GM23338 (cell line): ENCODE data around the gene CHSY1. TPM values are rescaled to one million over a fixed set of nuclear protein-coding genes. Genes with fewer than 3 reads are reported as not detected.
A peak's percentile ranks its signal among the peaks of the same experiment; 100 is the strongest.

Source experiments
- ATAC-seq: fragments of 200-7000 bp; cut with Tn5 transposase; 3 replicates; pipeline ENCODE4 v1.9.1; 2020
- DNase-seq: peaks from one replicate; pipeline ENCODE4 v3.0.0-alpha.2; 2015; ENCODE audit warnings: low spot score
- H2AFZ ChIP-seq: fragments of 200-600 bp; sonication (generic); 2 replicates; pipeline ENCODE4 v1.8.0; 2016; ENCODE audit warnings: antibody characterized with exemption, mild to moderate bottlenecking, moderate library complexity
- H3F3A ChIP-seq: fragments of 200-600 bp; sonication (generic); replicated peaks from 2 replicates; pipeline ENCODE4 v1.8.0; 2017; ENCODE audit warnings: antibody characterized with exemption, mixed run types, low read depth
- H3K27ac ChIP-seq: fragments of 200-600 bp; sonication (generic); 2 replicates; pipeline ENCODE4 v1.6.1; 2016; ENCODE audit warnings: low read depth
- H3K27me3 ChIP-seq: fragments of 200-600 bp; sonication (generic); 2 replicates; pipeline ENCODE4 v1.8.0; 2016; ENCODE audit warnings: mild to moderate bottlenecking, mixed run types, moderate library complexity; ENCODE audit not compliant: insufficient read depth
- H3K36me3 ChIP-seq: fragments of 200-600 bp; sonication (generic); 2 replicates; pipeline ENCODE4 v1.8.0; 2016; ENCODE audit warnings: mild to moderate bottlenecking; ENCODE audit not compliant: insufficient read depth
- H3K4me1 ChIP-seq: fragments of 200-600 bp; sonication (generic); 2 replicates; pipeline ENCODE4 v1.8.0; 2016; ENCODE audit warnings: mild to moderate bottlenecking, moderate library complexity; ENCODE audit not compliant: insufficient read depth
- H3K4me2 ChIP-seq: fragments of 200-600 bp; sonication (generic); 2 replicates; pipeline ENCODE4 v1.7.1; 2017; ENCODE audit warnings: mixed run types
- H3K4me3 ChIP-seq: fragments of 200-600 bp; sonication (generic); 2 replicates; pipeline ENCODE4 v1.6.1; 2016; ENCODE audit warnings: mixed run types
- H3K79me2 ChIP-seq: fragments of 200-600 bp; sonication (generic); replicated peaks from 2 replicates; pipeline ENCODE4 v1.8.0; 2017; ENCODE audit warnings: mild to moderate bottlenecking; ENCODE audit not compliant: insufficient read depth
- H3K9me2 ChIP-seq: fragments of 200-600 bp; sonication (generic); 2 replicates; pipeline ENCODE4 v1.8.0; 2017; ENCODE audit not compliant: insufficient read depth
- H4K20me1 ChIP-seq: fragments of 200-600 bp; sonication (generic); replicated peaks from 2 replicates; pipeline ENCODE4 v1.8.0; 2017; ENCODE audit warnings: mild to moderate bottlenecking; ENCODE audit not compliant: insufficient read depth
- H3K27ac Mint-ChIP-seq: 2 replicates; pipeline ENCODE4 v1.8.0; 2020; ENCODE audit warnings: inconsistent platforms, mild to moderate bottlenecking, moderate library complexity, mixed read lengths
- H3K27me3 Mint-ChIP-seq: 3 replicates; pipeline ENCODE4 v1.8.0; 2022; ENCODE audit warnings: low read depth, mild to moderate bottlenecking, moderate library complexity, mixed read lengths, inconsistent platforms; ENCODE audit not compliant: insufficient read depth, poor library complexity
- H3K36me3 Mint-ChIP-seq: 3 replicates; pipeline ENCODE4 v1.8.0; 2021; ENCODE audit warnings: low read depth, mild to moderate bottlenecking, inconsistent platforms, moderate library complexity, mixed read lengths
- H3K4me1 Mint-ChIP-seq: 3 replicates; pipeline ENCODE4 v1.8.0; 2020; ENCODE audit warnings: mild to moderate bottlenecking, inconsistent platforms, mixed read lengths
- H3K4me3 Mint-ChIP-seq: 3 replicates; pipeline ENCODE4 v1.8.0; 2021; ENCODE audit warnings: moderate library complexity, mild to moderate bottlenecking, inconsistent platforms, mixed read lengths
- H3K9me3 Mint-ChIP-seq: 3 replicates; pipeline ENCODE4 v1.8.0; 2020; ENCODE audit warnings: moderate library complexity, mild to moderate bottlenecking, inconsistent platforms, mixed read lengths
- CREB1 ChIP-seq: fragments of 250-450 bp; sonication (Bioruptor Pico); IDR thresholded peaks from 2 replicates; pipeline ENCODE4 v1.5.0; 2020; ENCODE audit warnings: low read depth, mild to moderate bottlenecking, moderate library complexity
- CTCF ChIP-seq, 2 experiments: fragments of 200-600 bp in 1 of 2; sonication (generic) in 1 of 2; conservative IDR thresholded peaks; 2 replicates each; pipeline versions ENCODE4 v1.5.1 to v1.6.1; 2016 to 2017; ENCODE audit warnings: antibody characterized with exemption in 2 of 2, low read depth in 2 of 2, mild to moderate bottlenecking in 2 of 2, moderate library complexity in 1 of 2
- ETS1 ChIP-seq: IDR thresholded peaks from 2 replicates; pipeline ENCODE4 v1.6.1; 2016; ENCODE audit warnings: antibody characterized with exemption
- JUNB ChIP-seq: IDR thresholded peaks from one replicate; pipeline ENCODE4 v1.6.1; 2016; ENCODE audit warnings: antibody characterized with exemption; ENCODE audit not compliant: unreplicated experiment
- NANOG ChIP-seq: IDR thresholded peaks from 2 replicates; pipeline ENCODE4 v1.6.1; 2016; ENCODE audit warnings: antibody characterized with exemption, borderline replicate concordance
- REST ChIP-seq: IDR thresholded peaks from one replicate; pipeline ENCODE4 v1.6.1; 2018; ENCODE audit warnings: antibody characterized with exemption; ENCODE audit not compliant: unreplicated experiment
- STAT1 ChIP-seq: IDR thresholded peaks from one replicate; pipeline ENCODE4 v1.6.1; 2016; ENCODE audit warnings: antibody characterized with exemption; ENCODE audit not compliant: unreplicated experiment
- ZNF114 ChIP-seq: fragments of 250-450 bp; sonication (Bioruptor Pico); IDR thresholded peaks from 2 replicates; pipeline ENCODE4 v1.5.0; 2020; ENCODE audit warnings: mild to moderate bottlenecking, moderate library complexity
- ZNF462 ChIP-seq: fragments of 250-450 bp; sonication (Bioruptor Pico); IDR thresholded peaks from 2 replicates; pipeline ENCODE4 v1.5.0; 2020; ENCODE audit warnings: mild to moderate bottlenecking, moderate library complexity
- polyA plus RNA-seq: library from polyadenylated mRNA; unstranded; fragments of >200 nt; fragmentation: Nextera tagmentation; extraction: Ambion mirVana; gene quantifications from 2 replicates; pipeline ENCODE4 v1.2.1, GENCODE V29; 2016
- total RNA-seq: library from RNA; depleted of rRNA; stranded (reverse); fragments of >200 nt; shearing (Covaris generic); gene quantifications from 2 replicates; pipeline ENCODE4 v1.2.3, GENCODE V29; 2014

Gene CHSY1
- total and polyA plus RNA-seq, 2 experiments from 2014 or later, result 9.8 to 47.7 TPM

GRCh38 chr15:101295607-101296161 lies 43.8 kb upstream of the CHSY1 start:
- H3K27ac Mint-ChIP-seq, result no peak overlapping the region
- H3K36me3 Mint-ChIP-seq, result peaks cover 7% of the 10 kb centered on the region; the same call in 2 of the 3 replicates

More at GRCh38 chr15:101295607-101296161, 43.8 kb upstream of the CHSY1 start:
- Histone ChIP-seq H3K4me3 (peak overlapping the region; percentile 96), H3F3A (no peaks in the 10 kb centered on the region), H3K4me2 (peak overlapping the region; percentile 84), H3K36me3 (peaks cover 13% of the 10 kb centered on the region; the same call in 1 of the 2 replicates), H4K20me1 (peaks cover 25% of the 10 kb centered on the region), H3K27me3 (no peaks in the 10 kb centered on the region), H3K27ac (peak overlapping the region; percentile 70; the same call in 1 of the 2 replicates), H3K4me1 (peaks cover 4% of the 10 kb centered on the region; the same call in 1 of the 2 replicates), H3K9me2 (no peaks in the 10 kb centered on the region), H2AFZ (peak overlapping the region; percentile 99), H3K79me2 (peaks cover 50% of the 10 kb centered on the region)
- TF ChIP-seq STAT1 (no peak), CTCF (conservative IDR thresholded peaks at IDR 0.05; ENCODE audit: low read depth in 2 of 2) (no peak), NANOG (no peak), CREB1 (CRISPR knock-in tag) (no peak), ETS1 (no peak), ZNF114 (CRISPR knock-in tag) (no peak), REST (no peak), JUNB (no peak), ZNF462 (no peak)
- Mint-ChIP-seq H3K9me3 (no peaks in the 10 kb centered on the region), H3K4me3 (peak overlapping the region; percentile 99), H3K4me1 (peaks cover 10% of the 10 kb centered on the region), H3K27me3 (peaks cover 2% of the 10 kb centered on the region)
- DNase-seq (no peak), ATAC-seq (peak; percentile 81)
